ENCODE measurements around the gene KBTBD12.

The KBTBD12 gene

DNA sequence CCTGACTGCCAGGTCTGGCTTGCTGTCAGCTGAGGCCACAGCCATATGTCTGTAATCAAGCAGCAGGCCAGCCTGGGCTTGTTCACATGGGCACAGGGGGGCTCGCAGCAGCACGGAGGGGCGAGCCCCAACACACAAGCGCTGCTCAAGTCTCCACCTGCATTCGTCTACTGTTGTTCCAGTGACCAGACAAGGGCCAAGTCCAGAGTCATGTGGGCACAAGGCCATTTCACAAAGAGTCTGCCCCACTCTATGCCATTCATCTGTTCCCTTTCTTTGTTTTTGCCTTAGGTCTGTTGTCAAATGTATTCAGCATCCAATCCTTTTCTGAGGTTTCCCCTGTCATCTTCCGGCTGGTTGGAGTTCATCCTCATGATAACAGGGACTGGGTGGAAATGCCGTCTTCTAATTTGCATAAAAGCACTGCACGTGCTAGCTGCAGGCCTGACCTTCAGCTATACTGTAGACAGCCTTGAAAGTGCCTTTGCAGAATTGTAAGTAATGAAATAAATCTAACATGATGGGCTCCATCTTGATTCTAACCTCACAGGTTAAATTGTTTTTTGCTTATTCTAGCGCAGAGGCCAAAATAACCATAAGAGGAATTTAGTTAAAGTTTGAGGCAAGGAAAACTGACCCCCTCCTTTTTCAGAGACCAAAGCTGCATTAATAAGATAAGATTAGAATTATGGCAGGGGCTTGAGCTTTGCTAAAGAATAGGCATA lies 28.6 kb upstream of the KBTBD12 start:
- TF ChIP-seq, protein P1, sequence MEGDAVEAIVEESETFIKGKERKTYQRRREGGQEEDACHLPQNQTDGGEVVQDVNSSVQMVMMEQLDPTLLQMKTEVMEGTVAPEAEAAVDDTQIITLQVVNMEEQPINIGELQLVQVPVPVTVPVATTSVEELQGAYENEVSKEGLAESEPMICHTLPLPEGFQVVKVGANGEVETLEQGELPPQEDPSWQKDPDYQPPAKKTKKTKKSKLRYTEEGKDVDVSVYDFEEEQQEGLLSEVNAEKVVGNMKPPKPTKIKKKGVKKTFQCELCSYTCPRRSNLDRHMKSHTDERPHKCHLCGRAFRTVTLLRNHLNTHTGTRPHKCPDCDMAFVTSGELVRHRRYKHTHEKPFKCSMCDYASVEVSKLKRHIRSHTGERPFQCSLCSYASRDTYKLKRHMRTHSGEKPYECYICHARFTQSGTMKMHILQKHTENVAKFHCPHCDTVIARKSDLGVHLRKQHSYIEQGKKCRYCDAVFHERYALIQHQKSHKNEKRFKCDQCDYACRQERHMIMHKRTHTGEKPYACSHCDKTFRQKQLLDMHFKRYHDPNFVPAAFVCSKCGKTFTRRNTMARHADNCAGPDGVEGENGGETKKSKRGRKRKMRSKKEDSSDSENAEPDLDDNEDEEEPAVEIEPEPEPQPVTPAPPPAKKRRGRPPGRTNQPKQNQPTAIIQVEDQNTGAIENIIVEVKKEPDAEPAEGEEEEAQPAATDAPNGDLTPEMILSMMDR (conservative IDR thresholded peaks at IDR 0.05), result no peak
- no peak for TF ChIP-seq ZFX (IDR thresholded peaks at IDR 0.05)
- H3K27ac ChIP-seq, result no peak overlapping the region

DNA sequence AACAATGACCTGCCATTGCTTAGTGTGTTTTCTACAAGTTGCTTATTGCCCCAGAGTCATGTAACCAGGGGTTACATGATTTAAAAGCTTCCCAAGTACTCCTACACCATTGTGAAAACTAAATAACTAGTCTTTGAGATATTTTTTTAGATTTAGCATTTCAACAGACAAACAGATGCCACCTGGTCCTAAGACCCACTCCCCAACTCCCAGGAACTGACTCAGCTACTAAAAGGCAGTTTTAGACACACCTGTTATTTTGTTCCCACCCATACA lies 28.1 kb upstream of the KBTBD12 start:
- no peak for TF ChIP-seq ZFX (IDR thresholded peaks at IDR 0.05)
- TF ChIP-seq, protein P1 (conservative IDR thresholded peaks at IDR 0.05), result no peak
- no peak overlapping the region for H3K27ac ChIP-seq

DNA sequence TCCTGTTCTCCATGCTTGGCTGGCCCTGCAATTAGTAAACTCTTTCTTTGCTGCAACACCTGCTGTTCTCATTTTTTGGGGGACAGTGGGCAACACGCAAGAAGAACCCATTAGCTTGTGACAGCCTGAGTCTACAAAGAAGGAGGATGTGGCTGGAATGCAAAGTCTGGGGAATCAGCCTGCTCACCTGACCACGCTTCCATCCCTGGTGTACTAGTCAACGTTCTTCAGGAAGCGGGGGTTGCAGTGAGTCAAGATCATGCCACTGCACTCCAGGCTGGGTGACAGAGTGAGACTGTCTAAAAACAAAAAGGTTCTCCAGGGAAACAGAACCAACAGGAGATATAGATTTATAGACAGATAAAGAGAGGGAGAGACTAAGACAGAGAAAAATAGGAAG lies 27.7 kb upstream of the KBTBD12 start:
- TF ChIP-seq, protein P1 (conservative IDR thresholded peaks at IDR 0.05), result no peak
- TF ChIP-seq ZFX (IDR thresholded peaks at IDR 0.05), result no peak
- H3K27ac ChIP-seq, result no peak overlapping the region

DNA sequence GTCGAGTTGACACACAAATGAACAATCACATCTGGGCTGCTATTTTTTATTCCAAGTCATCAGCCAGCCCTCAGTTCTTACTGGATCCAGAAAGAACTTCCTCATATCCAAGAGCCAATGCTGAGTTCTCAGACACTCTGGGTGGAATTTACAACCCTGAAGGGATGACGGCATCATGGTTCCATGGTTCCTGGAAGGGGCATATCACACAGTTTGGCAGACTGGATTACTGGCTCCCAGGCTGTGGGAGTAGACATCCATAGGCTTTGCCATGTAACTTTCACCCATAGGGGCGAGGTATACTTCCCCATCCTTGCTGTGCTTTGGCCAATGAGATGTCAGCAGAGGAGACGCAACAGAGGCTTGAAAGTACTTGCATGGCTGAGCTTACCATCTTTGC lies 26.9 kb upstream of the KBTBD12 start:
- TF ChIP-seq, protein P1 (conservative IDR thresholded peaks at IDR 0.05), result no peak
- TF ChIP-seq ZFX (IDR thresholded peaks at IDR 0.05), result no peak
- no peak overlapping the region for H3K27ac ChIP-seq

DNA sequence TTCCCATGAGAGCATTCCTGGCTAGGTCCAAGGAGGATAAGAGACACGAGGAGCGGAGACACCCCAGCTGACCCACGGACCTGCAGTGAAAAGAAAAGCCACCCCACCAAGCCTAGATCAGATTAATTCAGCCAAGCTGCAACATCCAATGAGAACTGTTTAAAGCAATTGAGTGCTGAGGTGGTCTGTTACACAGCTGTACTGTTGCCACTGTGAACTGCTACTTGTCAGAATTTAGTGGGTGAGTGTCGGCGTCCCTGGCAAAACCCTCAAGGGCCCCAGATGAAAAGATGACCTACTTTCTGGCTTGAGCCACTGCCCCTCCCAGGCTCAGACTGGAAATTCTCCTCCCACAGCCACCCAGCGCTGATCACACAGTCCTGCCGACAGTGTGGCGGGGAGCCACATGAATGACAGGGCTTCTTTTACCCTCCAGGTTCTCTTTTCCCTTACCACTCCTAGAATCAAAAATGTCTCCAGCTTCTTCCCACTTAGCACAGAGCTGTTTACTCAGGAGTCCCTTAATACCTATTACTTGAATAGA lies 26.4 kb upstream of the KBTBD12 start:
- TF ChIP-seq ZFX (IDR thresholded peaks at IDR 0.05), result no peak
- TF ChIP-seq, protein P1 (conservative IDR thresholded peaks at IDR 0.05), result no peak
- no peak overlapping the region for H3K27ac ChIP-seq

DNA sequence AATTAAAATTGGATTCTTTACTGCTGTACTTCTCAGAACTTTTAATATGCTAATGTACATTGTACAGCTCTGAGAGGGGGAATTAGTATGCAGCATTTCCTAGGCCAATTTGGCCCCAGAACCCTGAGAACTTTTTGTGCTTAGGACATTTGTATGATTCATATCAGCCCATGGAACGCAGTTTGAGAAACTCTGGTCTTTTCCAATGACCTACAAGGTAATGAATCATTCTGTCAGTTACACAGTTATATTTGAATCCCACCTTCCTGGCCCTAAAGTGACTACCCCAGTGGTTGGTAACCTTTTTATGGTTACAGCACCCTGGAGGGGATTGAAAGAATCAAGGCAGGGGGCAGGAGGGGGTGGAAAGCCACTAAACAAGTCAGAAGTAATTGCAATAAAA lies 25.6 kb upstream of the KBTBD12 start:
- H3K27ac ChIP-seq, result no peak overlapping the region
- TF ChIP-seq, protein P1 (conservative IDR thresholded peaks at IDR 0.05), result no peak
- no peak for TF ChIP-seq ZFX (IDR thresholded peaks at IDR 0.05)

DNA sequence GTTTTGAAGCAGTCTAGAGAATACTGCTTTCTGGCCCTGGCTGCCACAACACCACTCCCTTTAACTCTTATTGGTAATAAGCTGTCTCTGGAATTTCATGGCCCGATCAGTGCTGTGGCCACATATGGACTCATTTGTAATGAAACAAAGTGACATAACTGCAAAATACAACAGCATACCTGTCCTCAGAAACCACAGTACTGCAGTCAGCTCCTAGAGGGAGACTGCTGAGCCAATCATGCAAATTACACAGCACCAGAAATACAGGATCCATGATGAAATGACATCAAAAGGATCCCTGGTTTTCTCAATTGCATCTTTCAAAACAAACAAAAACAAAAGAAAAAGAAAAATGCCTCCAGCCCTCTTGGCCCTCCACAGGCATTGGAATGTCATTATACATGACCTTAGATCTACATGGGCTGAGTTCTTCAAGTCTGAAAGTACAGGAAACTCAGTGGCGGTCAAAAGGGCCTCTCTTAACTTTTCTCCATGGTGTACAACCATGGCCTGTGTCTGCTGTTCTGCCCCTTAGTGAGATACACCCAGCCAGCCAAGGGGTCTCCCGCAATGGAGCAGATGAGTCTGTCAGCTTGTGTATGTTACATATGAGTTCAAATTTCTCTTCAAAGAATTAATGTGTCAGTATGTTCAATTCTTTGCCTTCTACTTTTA lies 24.9 kb upstream of the KBTBD12 start:
- TF ChIP-seq ZFX (IDR thresholded peaks at IDR 0.05), result no peak
- TF ChIP-seq, protein P1 (conservative IDR thresholded peaks at IDR 0.05), result no peak
- no peak overlapping the region for H3K27ac ChIP-seq
